ENCODE measurements around the gene CYB5A. TPM values are rescaled to one million over a fixed set of nuclear protein-coding genes. Genes with fewer than 3 reads are reported as not detected.

Gene CYB5A
- total RNA-seq, 1 donor from 2014 or later, result 105 TPM

DNA sequence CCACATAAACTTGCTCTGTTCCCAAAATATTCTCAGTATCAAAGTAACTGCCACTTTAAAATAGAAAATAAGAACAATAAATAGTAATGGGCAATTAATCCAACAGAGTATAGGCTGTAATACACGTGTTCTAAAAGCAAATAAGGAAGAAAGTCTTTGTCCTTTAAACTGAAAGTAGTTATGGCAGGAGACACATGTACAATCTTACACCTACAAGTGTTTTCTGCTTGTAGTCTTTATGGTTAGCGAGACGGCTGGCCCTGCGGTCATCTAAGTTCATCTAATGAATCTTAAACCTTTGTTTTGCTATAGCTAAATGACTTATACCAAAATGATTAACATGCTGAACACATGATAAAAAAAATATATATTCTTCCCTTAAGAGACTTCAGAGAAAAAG, 32.4 kb downstream of the CYB5A start:
- Histone ChIP-seq H3K4me1 (peaks cover 30% of the 10 kb centered on the region), H3K9me3 (replicated peaks) (no peaks in the 10 kb centered on the region), H3K36me3 (peaks cover 35% of the 10 kb centered on the region), H3K27me3 (ENCODE audit: low read depth) (no peaks in the 10 kb centered on the region), H3K4me3 (no peak overlapping the region), H3K27ac (replicated peaks) (no peak overlapping the region)
- DNase-seq, result no peak
- TF ChIP-seq, protein P1, sequence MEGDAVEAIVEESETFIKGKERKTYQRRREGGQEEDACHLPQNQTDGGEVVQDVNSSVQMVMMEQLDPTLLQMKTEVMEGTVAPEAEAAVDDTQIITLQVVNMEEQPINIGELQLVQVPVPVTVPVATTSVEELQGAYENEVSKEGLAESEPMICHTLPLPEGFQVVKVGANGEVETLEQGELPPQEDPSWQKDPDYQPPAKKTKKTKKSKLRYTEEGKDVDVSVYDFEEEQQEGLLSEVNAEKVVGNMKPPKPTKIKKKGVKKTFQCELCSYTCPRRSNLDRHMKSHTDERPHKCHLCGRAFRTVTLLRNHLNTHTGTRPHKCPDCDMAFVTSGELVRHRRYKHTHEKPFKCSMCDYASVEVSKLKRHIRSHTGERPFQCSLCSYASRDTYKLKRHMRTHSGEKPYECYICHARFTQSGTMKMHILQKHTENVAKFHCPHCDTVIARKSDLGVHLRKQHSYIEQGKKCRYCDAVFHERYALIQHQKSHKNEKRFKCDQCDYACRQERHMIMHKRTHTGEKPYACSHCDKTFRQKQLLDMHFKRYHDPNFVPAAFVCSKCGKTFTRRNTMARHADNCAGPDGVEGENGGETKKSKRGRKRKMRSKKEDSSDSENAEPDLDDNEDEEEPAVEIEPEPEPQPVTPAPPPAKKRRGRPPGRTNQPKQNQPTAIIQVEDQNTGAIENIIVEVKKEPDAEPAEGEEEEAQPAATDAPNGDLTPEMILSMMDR (IDR thresholded peaks at IDR 0.05; ENCODE audit: borderline replicate concordance), result no peak
- intact Hi-C loops (cut with micrococcal nuclease), result no loop called here

DNA sequence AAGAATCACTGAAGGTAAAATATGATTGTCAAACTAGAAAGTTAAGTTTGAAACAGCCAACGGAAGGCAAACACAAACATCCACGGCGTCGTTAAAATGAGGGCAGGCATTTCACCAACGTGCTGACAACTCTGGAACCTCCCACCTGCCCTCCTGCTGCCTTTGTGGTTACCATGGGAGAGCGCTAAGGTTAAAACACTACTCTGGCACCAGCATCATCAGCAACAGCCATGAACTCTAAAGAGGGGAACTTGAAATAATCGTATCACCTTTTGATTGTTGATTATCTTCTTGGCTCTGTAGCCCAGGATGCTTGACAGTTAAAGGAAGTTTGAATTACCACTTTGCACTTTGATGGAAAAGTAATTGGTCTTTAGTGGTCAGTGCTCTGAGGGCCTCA, 34.7 kb downstream of the CYB5A start:
- no peaks in the 10 kb centered on the region for H3K27me3 ChIP-seq (ENCODE audit: low read depth)
- peaks cover 36% of the 10 kb centered on the region for H3K36me3 ChIP-seq
- peaks cover 34% of the 10 kb centered on the region for H3K4me1 ChIP-seq
- H3K4me3 ChIP-seq, result no peak overlapping the region
- no peaks in the 10 kb centered on the region for H3K9me3 ChIP-seq (replicated peaks)
- TF ChIP-seq, protein P1 (IDR thresholded peaks at IDR 0.05; ENCODE audit: borderline replicate concordance), result no peak
- intact Hi-C loops (cut with micrococcal nuclease), result no loop called here
- H3K27ac ChIP-seq (replicated peaks), result peak overlapping the region; percentile 71
- DNase-seq, result no peak

DNA sequence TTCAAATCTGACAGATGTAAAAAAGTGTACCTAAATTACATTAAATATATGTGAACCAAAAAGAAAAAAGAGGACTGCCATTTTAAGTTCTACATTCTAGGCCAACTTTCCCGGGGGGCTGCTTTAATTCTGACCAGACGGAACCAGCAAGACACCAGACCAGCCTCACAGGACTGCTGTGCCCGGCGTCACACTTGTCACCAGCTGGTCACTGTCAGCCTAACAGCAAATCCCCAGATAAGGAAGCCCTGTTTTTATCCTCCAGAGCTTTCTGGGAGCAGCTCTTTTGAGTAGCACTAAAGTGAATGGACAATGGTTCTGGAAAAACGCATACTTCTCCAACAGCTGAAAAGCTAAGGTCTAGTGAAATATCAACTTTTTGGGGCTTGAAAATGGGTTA, 35.6 kb downstream of the CYB5A start:
- H3K4me1 ChIP-seq, result peaks cover 43% of the 10 kb centered on the region

DNA sequence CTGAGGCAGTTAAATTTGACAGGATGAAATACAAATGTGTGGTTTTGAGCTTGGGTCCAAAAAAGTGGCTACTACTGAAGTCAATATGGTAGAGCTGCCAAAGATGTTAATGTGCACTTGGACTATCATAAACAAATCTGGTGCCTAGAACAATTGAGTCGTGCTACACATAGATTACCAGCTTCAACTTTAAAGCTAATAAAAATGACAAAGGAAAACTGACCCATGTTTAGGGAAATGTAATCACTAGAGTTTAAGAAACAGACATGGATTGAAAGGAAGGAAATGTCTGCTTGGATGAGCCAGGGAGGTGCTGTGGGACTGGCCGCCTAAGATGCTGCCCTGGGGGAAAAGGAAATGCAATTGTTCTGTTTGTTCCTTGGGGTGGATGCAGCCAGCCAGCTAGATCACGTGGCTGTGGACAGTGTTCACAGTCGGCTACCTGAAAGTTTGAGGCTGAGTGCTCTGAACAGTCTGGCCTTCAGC, 36.6 kb downstream of the CYB5A start:
- no peaks in the 10 kb centered on the region for H3K27me3 ChIP-seq (ENCODE audit: low read depth)
- H3K9me3 ChIP-seq (replicated peaks), result no peaks in the 10 kb centered on the region
- H3K4me3 ChIP-seq, result no peak overlapping the region
- peaks cover 48% of the 10 kb centered on the region for H3K4me1 ChIP-seq
- no peak for DNase-seq
- H3K27ac ChIP-seq (replicated peaks), result peak overlapping the region; percentile 71
- H3K36me3 ChIP-seq, result peaks cover 20% of the 10 kb centered on the region
- intact Hi-C loops (cut with micrococcal nuclease), result no loop called here
- TF ChIP-seq, protein P1 (IDR thresholded peaks at IDR 0.05; ENCODE audit: borderline replicate concordance), result no peak

More for the DNA sequence above, 35.6 kb downstream of the CYB5A start:
- TF ChIP-seq, protein P1 (IDR thresholded peaks at IDR 0.05; ENCODE audit: borderline replicate concordance), result no peak
- Histone ChIP-seq H3K9me3 (replicated peaks) (no peaks in the 10 kb centered on the region), H3K27ac (replicated peaks) (peak overlapping the region; percentile 71), H3K27me3 (ENCODE audit: low read depth) (no peaks in the 10 kb centered on the region), H3K36me3 (peaks cover 27% of the 10 kb centered on the region), H3K4me3 (no peak overlapping the region)
- intact Hi-C loops (cut with micrococcal nuclease), result no loop called here
- peak; percentile 37 for DNase-seq

DNA sequence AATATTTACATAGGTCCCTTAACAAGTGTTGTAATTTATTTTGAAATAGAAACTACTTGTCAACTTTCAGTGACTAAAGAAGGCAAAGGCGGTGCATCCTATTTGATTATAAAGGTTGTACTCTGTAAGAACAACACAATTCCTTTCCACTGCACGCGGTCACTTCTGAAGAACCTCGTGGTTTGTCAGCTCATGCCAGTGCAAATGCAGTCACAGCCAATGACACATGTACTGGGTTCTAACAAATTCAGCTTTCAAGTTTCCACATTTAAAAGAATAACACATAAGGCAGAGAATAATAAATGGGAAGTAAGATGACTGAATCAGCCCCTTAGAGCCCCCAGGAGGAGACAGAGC, 39.7 kb downstream of the CYB5A start:
- peaks cover 44% of the 10 kb centered on the region for H3K4me1 ChIP-seq
- peak overlapping the region; percentile 46 for H3K27ac ChIP-seq (replicated peaks)
- TF ChIP-seq, protein P1 (IDR thresholded peaks at IDR 0.05; ENCODE audit: borderline replicate concordance), result no peak
- peaks cover 15% of the 10 kb centered on the region for H3K36me3 ChIP-seq
- no peak overlapping the region for H3K4me3 ChIP-seq
- H3K27me3 ChIP-seq (ENCODE audit: low read depth), result no peaks in the 10 kb centered on the region
- DNase-seq, result no peak
- no peaks in the 10 kb centered on the region for H3K9me3 ChIP-seq (replicated peaks)
- intact Hi-C loops (cut with micrococcal nuclease), result no loop called here
